IMR-90 (cell line): ENCODE results near the gene TGFBR2.

Experiments
- CTCF ChIP-seq: conservative IDR thresholded peaks from 2 replicates; pipeline ENCODE4 v1.5.1; 2012; ENCODE audit warnings: mild to moderate bottlenecking, low read depth, low read length, improper control_type of control experiment
- ELK1 ChIP-seq: fragments of 150-350 bp; IDR thresholded peaks from 2 replicates; pipeline ENCODE4 v1.6.1; 2016; ENCODE audit warnings: low read depth, mild to moderate bottlenecking, low read length, moderate library complexity, borderline replicate concordance
- MAZ ChIP-seq: IDR thresholded peaks from 2 replicates; pipeline ENCODE4 v1.6.1; 2012; ENCODE audit warnings: low read depth, mild to moderate bottlenecking, low read length, improper control_type of control experiment, moderate library complexity, borderline replicate concordance
- NFE2L2 ChIP-seq: fragments of 150-350 bp; IDR thresholded peaks from 2 replicates; pipeline ENCODE4 v1.6.1; 2016; ENCODE audit warnings: low read depth, mild to moderate bottlenecking, low read length
- POLR2A ChIP-seq: IDR thresholded peaks from 2 replicates; pipeline ENCODE4 v1.6.1; 2012; ENCODE audit warnings: mild to moderate bottlenecking, low read depth, low read length
- RFX5 ChIP-seq: IDR thresholded peaks from 2 replicates; pipeline ENCODE4 v1.8.0; 2012; ENCODE audit warnings: low read depth, mild to moderate bottlenecking, low read length, moderate library complexity

GRCh38 chr3:30676424-30677346, 70.3 kb downstream of the TGFBR2 start:
- TF ChIP-seq CTCF (no peak), POLR2A (no peak), RFX5 (no peak), MAZ (no peak), NFE2L2 (no peak), ELK1 (no peak)
